CD4-positive, alpha-beta T cell treated with Interleukin-21 for 1 hour (primary cell): Measurements from ENCODE around the gene GLOD5.

ENCODE experiments used
- DNase-seq: peaks from one replicate; pipeline ENCODE4 v3.0.0-alpha.2; 2020

The GLOD5 gene

GRCh38 chrX:48769230-48769629, 7.7 kb downstream of the GLOD5 start:
- no peak for DNase-seq

GRCh38 chrX:48770296-48770695, 8.7 kb downstream of the GLOD5 start:
- no peak for DNase-seq

GRCh38 chrX:48772602-48773001, 11.1 kb downstream of the GLOD5 start:
- no peak for DNase-seq

GRCh38 chrX:48776818-48777439, 15.4 kb downstream of the GLOD5 start:
- DNase-seq = no peak

GRCh38 chrX:48779399-48779798, 17.9 kb downstream of the GLOD5 start:
- no peak for DNase-seq

- no peak for DNase-seq
These were observed 20.2 kb downstream of the GLOD5 start for GRCh38 chrX:48781705-48782104.

- DNase-seq = no peak
These were observed 20.7 kb downstream of the GLOD5 start for GRCh38 chrX:48782216-48782615.

- no peak for DNase-seq
These were observed 21.2 kb downstream of the GLOD5 start for GRCh38 chrX:48782795-48783194.

GRCh38 chrX:48784726-48785125, 23.2 kb downstream of the GLOD5 start:
- DNase-seq = no peak

- DNase-seq = no peak
These were observed 23.6 kb downstream of the GLOD5 start for GRCh38 chrX:48785186-48785539.

- no peak for DNase-seq
These were observed 24.1 kb downstream of the GLOD5 start for GRCh38 chrX:48785540-48786214.

GRCh38 chrX:48786341-48786800, 24.8 kb downstream of the GLOD5 start, which contains the start of gene GATA1:
TSS of gene GATA1 (plus strand) at chrX:48786590. CDS start at chrX:48791110, 4,520 bp downstream.
- no peak for DNase-seq

GRCh38 chrX:48786825-48787504, 25.4 kb downstream of the GLOD5 start:
- DNase-seq = no peak

GRCh38 chrX:48787505-48788443, 26.2 kb downstream of the GLOD5 start:
- no peak for DNase-seq

GRCh38 chrX:48789366-48790220, 28.0 kb downstream of the GLOD5 start:
- DNase-seq = no peak

- no peak for DNase-seq
These were observed 28.9 kb downstream of the GLOD5 start for GRCh38 chrX:48790477-48790876.

- DNase-seq = no peak
These were observed 29.7 kb downstream of the GLOD5 start for GRCh38 chrX:48791063-48791820.

GRCh38 chrX:48792219-48792618, 30.7 kb downstream of the GLOD5 start:
- no peak for DNase-seq

GRCh38 chrX:48793935-48794334, 32.4 kb downstream of the GLOD5 start:
- DNase-seq = no peak

GRCh38 chrX:48794340-48794910, 32.9 kb downstream of the GLOD5 start:
- DNase-seq = no peak
